Ishikawa (cell line): Measurements from ENCODE around the gene JAML.

Experiments
- EP300 ChIP-seq: IDR thresholded peaks from 2 replicates; pipeline ENCODE4 v1.6.1; 2012; ENCODE audit warnings: borderline replicate concordance
- TF ChIP-seq, protein P1 (sequence below): IDR thresholded peaks from 2 replicates; pipeline ENCODE4 v1.6.1; 2012
- TF ChIP-seq, protein P2 (sequence below): IDR thresholded peaks from 2 replicates; pipeline ENCODE4 v1.6.1; 2012; ENCODE audit warnings: low read depth, mild to moderate bottlenecking

DNA sequence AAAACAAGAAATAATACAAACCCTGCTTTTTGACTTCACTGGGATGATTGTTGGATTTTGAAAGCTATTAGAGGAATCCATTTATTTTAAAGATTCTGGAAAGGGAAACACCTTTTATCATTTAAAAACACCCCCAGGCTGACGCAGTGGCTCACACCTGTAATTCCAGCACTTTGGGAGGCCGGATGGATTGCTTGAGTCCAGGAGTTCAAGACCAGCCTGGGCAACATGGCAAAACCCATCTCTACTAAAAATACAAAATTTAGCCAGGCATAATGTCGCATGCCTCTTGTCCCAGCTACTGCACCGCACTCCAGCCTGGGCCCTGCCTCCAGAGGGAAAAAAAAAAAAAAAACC lies 48.1 kb downstream of the JAML start:
- TF ChIP-seq EP300, result no peak
- TF ChIP-seq, protein P1, sequence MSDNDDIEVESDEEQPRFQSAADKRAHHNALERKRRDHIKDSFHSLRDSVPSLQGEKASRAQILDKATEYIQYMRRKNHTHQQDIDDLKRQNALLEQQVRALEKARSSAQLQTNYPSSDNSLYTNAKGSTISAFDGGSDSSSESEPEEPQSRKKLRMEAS, result no peak
- TF ChIP-seq, protein P2, sequence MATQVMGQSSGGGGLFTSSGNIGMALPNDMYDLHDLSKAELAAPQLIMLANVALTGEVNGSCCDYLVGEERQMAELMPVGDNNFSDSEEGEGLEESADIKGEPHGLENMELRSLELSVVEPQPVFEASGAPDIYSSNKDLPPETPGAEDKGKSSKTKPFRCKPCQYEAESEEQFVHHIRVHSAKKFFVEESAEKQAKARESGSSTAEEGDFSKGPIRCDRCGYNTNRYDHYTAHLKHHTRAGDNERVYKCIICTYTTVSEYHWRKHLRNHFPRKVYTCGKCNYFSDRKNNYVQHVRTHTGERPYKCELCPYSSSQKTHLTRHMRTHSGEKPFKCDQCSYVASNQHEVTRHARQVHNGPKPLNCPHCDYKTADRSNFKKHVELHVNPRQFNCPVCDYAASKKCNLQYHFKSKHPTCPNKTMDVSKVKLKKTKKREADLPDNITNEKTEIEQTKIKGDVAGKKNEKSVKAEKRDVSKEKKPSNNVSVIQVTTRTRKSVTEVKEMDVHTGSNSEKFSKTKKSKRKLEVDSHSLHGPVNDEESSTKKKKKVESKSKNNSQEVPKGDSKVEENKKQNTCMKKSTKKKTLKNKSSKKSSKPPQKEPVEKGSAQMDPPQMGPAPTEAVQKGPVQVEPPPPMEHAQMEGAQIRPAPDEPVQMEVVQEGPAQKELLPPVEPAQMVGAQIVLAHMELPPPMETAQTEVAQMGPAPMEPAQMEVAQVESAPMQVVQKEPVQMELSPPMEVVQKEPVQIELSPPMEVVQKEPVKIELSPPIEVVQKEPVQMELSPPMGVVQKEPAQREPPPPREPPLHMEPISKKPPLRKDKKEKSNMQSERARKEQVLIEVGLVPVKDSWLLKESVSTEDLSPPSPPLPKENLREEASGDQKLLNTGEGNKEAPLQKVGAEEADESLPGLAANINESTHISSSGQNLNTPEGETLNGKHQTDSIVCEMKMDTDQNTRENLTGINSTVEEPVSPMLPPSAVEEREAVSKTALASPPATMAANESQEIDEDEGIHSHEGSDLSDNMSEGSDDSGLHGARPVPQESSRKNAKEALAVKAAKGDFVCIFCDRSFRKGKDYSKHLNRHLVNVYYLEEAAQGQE, result no peak
